Activated naive CD8-positive, alpha-beta T cell (primary cell): Measurements from ENCODE around the gene RUNX1.

Experiments used
- H3K27ac Mint-ChIP-seq: one replicate; pipeline ENCODE4 v1.8.0; 2021; ENCODE audit warnings: mixed read lengths
- H3K27me3 Mint-ChIP-seq: one replicate; pipeline ENCODE4 v1.8.0; 2021; ENCODE audit warnings: mixed read lengths
- H3K36me3 Mint-ChIP-seq: one replicate; pipeline ENCODE4 v1.8.0; 2021; ENCODE audit warnings: mixed read lengths
- H3K4me1 Mint-ChIP-seq: one replicate; pipeline ENCODE4 v1.8.0; 2021; ENCODE audit warnings: low read depth, mixed read lengths
- H3K4me3 Mint-ChIP-seq: one replicate; pipeline ENCODE4 v1.8.0; 2021; ENCODE audit warnings: mild to moderate bottlenecking, mixed read lengths
- H3K9me3 Mint-ChIP-seq: one replicate; pipeline ENCODE4 v1.8.0; 2021; ENCODE audit warnings: low read depth, mixed read lengths

Gene RUNX1

GRCh38 chr21:34862951-34863350 is 186.2 kb downstream of the RUNX1 start:
- Mint-ChIP-seq H3K27ac (no peak overlapping the region), H3K4me1 (peaks cover 33% of the 10 kb centered on the region), H3K27me3 (no peaks in the 10 kb centered on the region), H3K36me3 (peaks cover 26% of the 10 kb centered on the region), H3K4me3 (no peak overlapping the region), H3K9me3 (no peaks in the 10 kb centered on the region)

GRCh38 chr21:34861258-34861657 is 187.8 kb downstream of the RUNX1 start:
- Mint-ChIP-seq H3K4me1 (peaks cover 20% of the 10 kb centered on the region), H3K36me3 (peaks cover 25% of the 10 kb centered on the region)

DNA sequence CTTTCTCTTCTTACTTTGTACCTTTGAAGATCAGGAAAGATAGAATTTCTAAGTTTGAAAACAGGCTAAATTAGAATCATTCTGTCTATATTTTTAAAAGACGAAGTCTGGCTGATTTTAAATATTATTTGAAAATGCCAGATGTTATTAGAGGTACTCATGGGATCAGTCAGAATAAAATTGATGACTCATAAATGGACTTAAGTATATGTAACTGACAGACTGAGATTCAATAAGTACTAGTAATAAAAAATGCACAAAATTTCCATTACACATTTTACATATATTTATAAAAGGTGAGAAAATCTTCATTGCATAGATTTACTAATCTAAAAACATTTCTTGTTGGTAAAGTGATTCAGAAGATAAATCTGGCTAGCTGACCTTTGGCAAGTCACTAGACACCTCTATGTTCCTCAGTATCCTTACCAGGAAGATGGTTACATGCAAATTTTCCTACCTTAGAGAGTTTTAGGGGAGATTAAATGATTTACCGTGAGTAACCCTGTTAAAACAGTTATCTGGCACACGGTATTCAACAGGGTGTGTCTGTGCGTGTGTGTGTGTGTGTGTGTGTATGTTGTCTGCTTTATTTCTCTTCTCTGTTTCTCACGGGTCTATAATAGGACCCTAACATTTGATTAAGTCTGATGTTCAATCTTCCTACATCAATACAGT is 189.0 kb downstream of the RUNX1 start:
- H3K9me3 Mint-ChIP-seq = no peaks in the 10 kb centered on the region
- H3K36me3 Mint-ChIP-seq = peaks cover 25% of the 10 kb centered on the region
- H3K27ac Mint-ChIP-seq = peak overlapping the region; percentile 3
- H3K4me3 Mint-ChIP-seq = no peak overlapping the region
- no peaks in the 10 kb centered on the region for H3K27me3 Mint-ChIP-seq
- peaks cover 10% of the 10 kb centered on the region for H3K4me1 Mint-ChIP-seq

More at GRCh38 chr21:34861258-34861657, 187.8 kb downstream of the RUNX1 start:
- no peaks in the 10 kb centered on the region for H3K27me3 Mint-ChIP-seq
- no peak overlapping the region for H3K4me3 Mint-ChIP-seq
- no peak overlapping the region for H3K27ac Mint-ChIP-seq
- H3K9me3 Mint-ChIP-seq = no peaks in the 10 kb centered on the region

- Mint-ChIP-seq H3K9me3 (no peaks in the 10 kb centered on the region), H3K27me3 (no peaks in the 10 kb centered on the region), H3K36me3 (peaks cover 23% of the 10 kb centered on the region), H3K27ac (no peak overlapping the region), H3K4me1 (peaks cover 7% of the 10 kb centered on the region), H3K4me3 (no peak overlapping the region)
Measured at GRCh38 chr21:34858559-34858958, 190.5 kb downstream of the RUNX1 start.

DNA sequence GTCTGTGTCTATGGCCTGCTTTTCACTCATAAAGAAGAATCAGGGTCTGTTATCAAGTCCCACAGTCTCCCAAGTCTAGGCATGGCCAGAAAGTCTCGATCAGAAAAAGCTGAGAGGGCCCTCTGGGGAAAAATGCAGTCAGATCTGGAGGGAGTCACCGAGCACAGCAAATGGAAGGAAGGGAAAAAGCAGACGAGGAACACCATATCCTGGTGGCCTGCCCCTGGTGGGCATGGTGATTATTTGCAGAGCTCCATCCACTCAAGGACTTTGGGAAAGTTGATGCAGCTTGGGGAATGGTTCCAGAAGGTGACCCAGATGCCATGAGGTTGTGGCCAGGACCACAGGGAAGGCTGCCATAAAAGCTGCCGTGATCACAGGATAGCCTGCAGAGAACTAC is 191.2 kb downstream of the RUNX1 start:
- no peaks in the 10 kb centered on the region for H3K27me3 Mint-ChIP-seq
- H3K36me3 Mint-ChIP-seq = peaks cover 19% of the 10 kb centered on the region

GRCh38 chr21:34857122-34857713 is 191.9 kb downstream of the RUNX1 start:
- Mint-ChIP-seq H3K4me3 (no peak overlapping the region), H3K9me3 (no peaks in the 10 kb centered on the region), H3K27me3 (no peaks in the 10 kb centered on the region), H3K4me1 (peaks cover 10% of the 10 kb centered on the region), H3K27ac (peak overlapping the region; percentile 66), H3K36me3 (peaks cover 19% of the 10 kb centered on the region)

More for the DNA sequence above, 191.2 kb downstream of the RUNX1 start:
- no peak overlapping the region for H3K4me3 Mint-ChIP-seq
- no peaks in the 10 kb centered on the region for H3K9me3 Mint-ChIP-seq
- peaks cover 5% of the 10 kb centered on the region for H3K4me1 Mint-ChIP-seq
- peak overlapping the region; percentile 66 for H3K27ac Mint-ChIP-seq

- H3K27ac Mint-ChIP-seq = no peak overlapping the region
- H3K36me3 Mint-ChIP-seq = peaks cover 7% of the 10 kb centered on the region
Measured at GRCh38 chr21:34852448-34852847, 196.7 kb downstream of the RUNX1 start.

GRCh38 chr21:34850166-34850690 is 198.9 kb downstream of the RUNX1 start:
- Mint-ChIP-seq H3K4me1 (peaks cover 17% of the 10 kb centered on the region), H3K27ac (no peak overlapping the region)

More at GRCh38 chr21:34852448-34852847, 196.7 kb downstream of the RUNX1 start:
- Mint-ChIP-seq H3K4me1 (peaks cover 7% of the 10 kb centered on the region), H3K4me3 (no peak overlapping the region), H3K9me3 (no peaks in the 10 kb centered on the region), H3K27me3 (no peaks in the 10 kb centered on the region)

DNA sequence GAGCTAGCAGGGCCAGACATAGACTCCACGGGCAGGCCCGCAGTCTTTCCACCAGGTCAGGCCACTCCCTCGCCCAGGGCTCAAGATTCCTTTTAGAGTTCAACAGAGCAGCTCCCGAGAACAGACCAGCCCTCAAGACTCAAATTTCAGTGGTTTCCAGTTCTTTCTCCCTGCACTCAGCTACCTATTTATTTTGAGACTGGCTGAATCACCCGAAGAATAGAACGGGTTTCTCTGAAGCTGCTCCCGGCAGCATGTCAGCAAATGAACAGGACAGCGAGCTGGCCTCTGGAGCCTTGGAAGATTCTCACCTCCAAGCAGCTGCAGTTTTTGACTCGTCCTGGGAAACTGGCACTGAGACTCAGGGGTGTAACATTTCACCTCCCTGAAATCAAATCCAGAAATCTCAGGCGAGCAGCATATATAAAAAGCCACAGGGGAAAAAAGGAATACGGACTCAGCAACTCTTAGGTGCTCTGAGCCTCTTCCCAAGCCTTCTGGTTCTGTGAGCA is 202.4 kb downstream of the RUNX1 start:
- Mint-ChIP-seq H3K27me3 (no peaks in the 10 kb centered on the region), H3K4me3 (no peak overlapping the region), H3K27ac (no peak overlapping the region), H3K4me1 (peaks cover 25% of the 10 kb centered on the region), H3K36me3 (peaks cover 11% of the 10 kb centered on the region), H3K9me3 (no peaks in the 10 kb centered on the region)

More at GRCh38 chr21:34850166-34850690, 198.9 kb downstream of the RUNX1 start:
- Mint-ChIP-seq H3K9me3 (no peaks in the 10 kb centered on the region), H3K27me3 (no peaks in the 10 kb centered on the region), H3K36me3 (peaks cover 8% of the 10 kb centered on the region), H3K4me3 (no peak overlapping the region)

GRCh38 chr21:34845521-34846451 is 203.3 kb downstream of the RUNX1 start:
- H3K4me1 Mint-ChIP-seq = peaks cover 25% of the 10 kb centered on the region
- no peaks in the 10 kb centered on the region for H3K27me3 Mint-ChIP-seq
- H3K27ac Mint-ChIP-seq = peak overlapping the region; percentile 61
- H3K4me3 Mint-ChIP-seq = no peak overlapping the region
- H3K9me3 Mint-ChIP-seq = no peaks in the 10 kb centered on the region
- peaks cover 8% of the 10 kb centered on the region for H3K36me3 Mint-ChIP-seq

DNA sequence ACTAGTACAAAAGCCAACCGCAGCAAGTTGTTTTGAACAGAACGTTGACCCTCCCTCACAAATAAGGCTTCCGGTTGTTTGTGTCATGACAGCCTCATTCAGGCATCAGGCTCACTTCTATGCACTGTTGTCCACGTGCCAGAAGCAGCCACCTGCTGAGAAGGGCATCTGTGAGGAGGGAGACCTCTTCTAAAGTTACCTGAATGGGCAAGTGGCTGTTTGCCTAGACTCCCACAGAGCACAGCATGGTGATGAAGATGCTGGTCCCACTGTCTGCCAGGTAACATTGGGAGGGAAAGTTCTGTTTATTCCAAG is 204.2 kb downstream of the RUNX1 start:
- no peaks in the 10 kb centered on the region for H3K27me3 Mint-ChIP-seq
- no peak overlapping the region for H3K4me3 Mint-ChIP-seq
- H3K4me1 Mint-ChIP-seq = peaks cover 26% of the 10 kb centered on the region
- H3K9me3 Mint-ChIP-seq = no peaks in the 10 kb centered on the region
- no peak overlapping the region for H3K27ac Mint-ChIP-seq
- H3K36me3 Mint-ChIP-seq = peaks cover 8% of the 10 kb centered on the region

- no peaks in the 10 kb centered on the region for H3K27me3 Mint-ChIP-seq
- H3K27ac Mint-ChIP-seq = no peak overlapping the region
- H3K36me3 Mint-ChIP-seq = peaks cover 8% of the 10 kb centered on the region
- H3K4me1 Mint-ChIP-seq = peaks cover 29% of the 10 kb centered on the region
- H3K9me3 Mint-ChIP-seq = no peaks in the 10 kb centered on the region
- no peak overlapping the region for H3K4me3 Mint-ChIP-seq
Measured at GRCh38 chr21:34844013-34844923, 204.8 kb downstream of the RUNX1 start.

GRCh38 chr21:34843562-34843961 is 205.5 kb downstream of the RUNX1 start:
- Mint-ChIP-seq H3K9me3 (no peaks in the 10 kb centered on the region), H3K27me3 (no peaks in the 10 kb centered on the region), H3K4me1 (peaks cover 34% of the 10 kb centered on the region), H3K4me3 (no peak overlapping the region), H3K27ac (no peak overlapping the region), H3K36me3 (peaks cover 8% of the 10 kb centered on the region)

DNA sequence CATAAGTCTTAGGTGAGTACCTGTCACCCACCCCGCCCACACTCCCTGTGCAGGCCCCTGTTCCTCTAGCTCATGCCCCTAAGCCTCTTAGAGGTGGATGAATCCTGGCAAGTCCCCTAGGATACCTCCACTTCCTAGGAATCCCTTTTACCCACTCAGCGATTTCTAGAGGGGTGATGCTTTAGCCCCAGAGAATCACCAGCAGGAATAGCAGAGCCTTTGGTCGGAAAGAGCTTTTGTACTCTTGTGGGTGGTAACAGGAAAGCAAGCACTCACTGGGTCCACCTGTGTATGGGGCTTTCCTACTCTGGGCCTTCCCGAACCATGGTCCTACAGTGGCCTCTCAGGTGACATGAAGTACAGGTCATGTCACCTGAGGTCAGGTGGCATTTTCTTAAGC is 207.9 kb downstream of the RUNX1 start:
- no peaks in the 10 kb centered on the region for H3K9me3 Mint-ChIP-seq
- no peaks in the 10 kb centered on the region for H3K27me3 Mint-ChIP-seq
- no peak overlapping the region for H3K27ac Mint-ChIP-seq
- H3K4me3 Mint-ChIP-seq = no peak overlapping the region
- H3K4me1 Mint-ChIP-seq = peaks cover 46% of the 10 kb centered on the region
- H3K36me3 Mint-ChIP-seq = peaks cover 12% of the 10 kb centered on the region
